AG08395 (cell line): Measurements from ENCODE around the gene WBP2.
A peak's percentile ranks its signal among the peaks of the same experiment; 100 is the strongest.

ENCODE experiments used
- DNase-seq: peaks from one replicate; pipeline ENCODE4 v3.0.0; 2012; ENCODE audit warnings: mixed read lengths, low spot score

WBP2 gene

GRCh38 chr17:75844530-75845057, 10.5 kb downstream of the WBP2 start:
- no peak for DNase-seq

- no peak for DNase-seq
Measured at GRCh38 chr17:75843577-75844529, 11.3 kb downstream of the WBP2 start, which contains the start of gene UNC13D. UNC13D (minus strand) TSS chr17:75844404; CDS start chr17:75844337, 67 bp downstream.

- no peak for DNase-seq
Measured at GRCh38 chr17:75842963-75843576, 12.1 kb downstream of the WBP2 start.

GRCh38 chr17:75842411-75842810, 12.7 kb downstream of the WBP2 start:
- DNase-seq, result no peak

- no peak for DNase-seq
Measured at GRCh38 chr17:75840799-75841164, 14.4 kb downstream of the WBP2 start.

GRCh38 chr17:75839942-75840798, 15.0 kb downstream of the WBP2 start:
- DNase-seq, result no peak

GRCh38 chr17:75838410-75838809, 16.7 kb downstream of the WBP2 start:
- DNase-seq, result no peak

- DNase-seq, result no peak
Measured at GRCh38 chr17:75837899-75838298, 17.2 kb downstream of the WBP2 start.

- DNase-seq, result no peak
Measured at GRCh38 chr17:75836605-75837004, 18.5 kb downstream of the WBP2 start.

GRCh38 chr17:75835654-75835987, 19.5 kb downstream of the WBP2 start:
- no peak for DNase-seq

GRCh38 chr17:75834928-75835653, 20.0 kb downstream of the WBP2 start:
- DNase-seq, result peak; percentile 37

- DNase-seq, result no peak
Measured at GRCh38 chr17:75834279-75834920, 20.7 kb downstream of the WBP2 start.

- no peak for DNase-seq
Measured at GRCh38 chr17:75832652-75833400, 22.3 kb downstream of the WBP2 start.

GRCh38 chr17:75832164-75832651, 22.9 kb downstream of the WBP2 start:
- peak; percentile 91 for DNase-seq

- no peak for DNase-seq
Measured at GRCh38 chr17:75831032-75831571, 24.0 kb downstream of the WBP2 start.

GRCh38 chr17:75830164-75831031, 24.7 kb downstream of the WBP2 start:
- no peak for DNase-seq

GRCh38 chr17:75829747-75830146, 25.4 kb downstream of the WBP2 start:
- no peak for DNase-seq

GRCh38 chr17:75828741-75829140, 26.4 kb downstream of the WBP2 start:
- no peak for DNase-seq

GRCh38 chr17:75828076-75828400, 27.1 kb downstream of the WBP2 start:
- no peak for DNase-seq
